Vagina (tissue), 2 donors: Measurements from ENCODE around the gene MTHFSD. TPM values are rescaled to one million over a fixed set of nuclear protein-coding genes. Genes with fewer than 3 reads are reported as not detected.

Experiments used
- DNase-seq, 2 donors: peaks; one replicate each; pipeline ENCODE4 v3.0.0-alpha.2; 2017; ENCODE audit errors: extremely low spot score in 2 of 2
- H3K27ac ChIP-seq: fragments of 200-600 bp; sonication (generic); one replicate; pipeline ENCODE4 v1.5.1; 2019
- H3K27me3 ChIP-seq: fragments of 200-600 bp; sonication (generic); one replicate; pipeline ENCODE4 v1.5.1; 2019
- H3K36me3 ChIP-seq, 2 donors: fragments of 200-600 bp; sonication (generic); one replicate each; pipeline ENCODE4 v1.5.1; 2017 to 2019
- H3K4me1 ChIP-seq: fragments of 200-600 bp; sonication (generic); one replicate; pipeline ENCODE4 v1.5.1; 2019
- H3K4me3 ChIP-seq, 2 donors: fragments of 200-600 bp; sonication (generic); 1 replicate in 1 of 2; 2 replicates in 1 of 2; pipeline ENCODE4 v1.5.1; 2016 to 2019
- H3K9me3 ChIP-seq: fragments of 200-600 bp; sonication (generic); one replicate; pipeline ENCODE4 v1.5.1; 2019
- POLR2A ChIP-seq, 2 donors: fragments of 450-650 bp; IDR thresholded peaks; one replicate each; pipeline ENCODE4 v1.6.1; 2017; ENCODE audit warnings: antibody characterized with exemption in 2 of 2, mild to moderate bottlenecking in 2 of 2, moderate library complexity in 2 of 2
- POLR2AphosphoS5 ChIP-seq, 2 donors: sonication (generic); formaldehyde crosslinking; IDR thresholded peaks; one replicate each; pipeline ENCODE4 v1.9.0; 2017; ENCODE audit warnings: antibody characterized with exemption in 2 of 2, mild to moderate bottlenecking in 2 of 2, low read depth in 1 of 2; ENCODE audit not compliant: insufficient read depth in 1 of 2
- intact Hi-C: fragments of 100-400 bp; cut with DNase I; formaldehyde crosslinking; loops from one replicate; pipeline ENCODE4 v1.15.1; 2023
- total RNA-seq: library from RNA; depleted of rRNA; stranded (reverse); fragments of >200 nt; gene quantifications from one replicate; pipeline ENCODE4 v1.2.3, GENCODE V29; 2016
- TF ChIP-seq, protein P1 (sequence below), 3 experiments: fragments of 450-650 bp in 2 of 3; fragments of 200-600 bp in 1 of 3; sonication (generic) in 1 of 3; IDR thresholded peaks; one replicate each; pipeline ENCODE4 v1.5.1; 2017 to 2019; ENCODE audit warnings: antibody characterized with exemption in 3 of 3, mild to moderate bottlenecking in 2 of 3, moderate library complexity in 2 of 3

The MTHFSD gene
- total RNA-seq, 1 donor from 2014 or later, result 20.4 TPM

DNA sequence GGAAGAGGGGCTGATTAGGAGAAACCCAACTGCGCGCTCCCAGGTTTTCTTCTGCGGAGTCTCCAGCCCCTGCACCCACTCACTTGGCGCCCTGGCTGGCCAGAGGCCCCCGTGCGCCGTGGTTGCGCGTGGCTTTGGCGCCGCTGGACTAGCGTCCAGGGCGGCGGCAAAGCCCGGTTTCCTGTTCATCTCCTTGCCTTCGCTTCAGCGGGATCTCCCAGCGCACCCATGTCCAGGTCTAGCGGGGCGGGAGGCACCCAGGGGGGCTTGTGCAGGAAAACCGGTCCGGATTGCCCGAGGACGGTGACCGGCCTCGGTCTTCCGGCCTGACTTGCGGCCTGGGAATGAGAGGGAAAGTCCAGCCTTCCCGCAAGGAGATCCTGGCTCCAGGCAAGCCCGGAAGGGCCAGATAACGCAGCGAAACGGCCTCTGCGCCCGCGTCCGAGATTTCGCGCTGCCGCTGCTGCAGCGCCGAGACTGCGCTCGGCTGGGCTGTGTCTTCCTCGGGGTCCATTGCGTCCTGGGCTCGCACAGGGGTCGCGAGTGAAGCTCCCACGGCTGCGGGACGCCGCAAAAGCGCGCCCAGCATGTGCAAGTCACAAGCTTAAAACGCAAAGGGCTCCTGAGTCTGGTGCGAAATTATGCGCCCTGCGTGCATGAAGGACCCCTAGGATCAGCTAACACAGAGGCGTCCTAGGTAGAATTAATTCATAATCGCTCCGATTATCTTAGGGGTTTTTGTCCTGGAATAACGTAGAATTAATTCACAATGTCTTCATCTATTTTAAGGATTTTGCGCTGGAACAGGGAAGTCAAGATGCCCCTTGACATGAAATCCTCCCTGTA is 39.0 kb downstream of the MTHFSD start:
- Histone ChIP-seq H3K4me1 (peaks cover 44% of the 10 kb centered on the region), H3K36me3 (peaks cover 0 to 7% of the 10 kb centered on the region in 2 donors), H3K4me3 (no peak overlapping the region), H3K9me3 (no peaks in the 10 kb centered on the region), H3K27ac (peak overlapping the region; percentile 22), H3K27me3 (no peaks in the 10 kb centered on the region)
- TF ChIP-seq POLR2AphosphoS5 (IDR thresholded peaks at IDR 0.05; ENCODE audit: insufficient read depth in 1 of 2, low read depth in 1 of 2) (peak in 1 of 2 donors; percentile 39), POLR2A (IDR thresholded peaks at IDR 0.05) (no peak)
- TF ChIP-seq, protein P1, sequence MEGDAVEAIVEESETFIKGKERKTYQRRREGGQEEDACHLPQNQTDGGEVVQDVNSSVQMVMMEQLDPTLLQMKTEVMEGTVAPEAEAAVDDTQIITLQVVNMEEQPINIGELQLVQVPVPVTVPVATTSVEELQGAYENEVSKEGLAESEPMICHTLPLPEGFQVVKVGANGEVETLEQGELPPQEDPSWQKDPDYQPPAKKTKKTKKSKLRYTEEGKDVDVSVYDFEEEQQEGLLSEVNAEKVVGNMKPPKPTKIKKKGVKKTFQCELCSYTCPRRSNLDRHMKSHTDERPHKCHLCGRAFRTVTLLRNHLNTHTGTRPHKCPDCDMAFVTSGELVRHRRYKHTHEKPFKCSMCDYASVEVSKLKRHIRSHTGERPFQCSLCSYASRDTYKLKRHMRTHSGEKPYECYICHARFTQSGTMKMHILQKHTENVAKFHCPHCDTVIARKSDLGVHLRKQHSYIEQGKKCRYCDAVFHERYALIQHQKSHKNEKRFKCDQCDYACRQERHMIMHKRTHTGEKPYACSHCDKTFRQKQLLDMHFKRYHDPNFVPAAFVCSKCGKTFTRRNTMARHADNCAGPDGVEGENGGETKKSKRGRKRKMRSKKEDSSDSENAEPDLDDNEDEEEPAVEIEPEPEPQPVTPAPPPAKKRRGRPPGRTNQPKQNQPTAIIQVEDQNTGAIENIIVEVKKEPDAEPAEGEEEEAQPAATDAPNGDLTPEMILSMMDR (IDR thresholded peaks at IDR 0.05), result no peak
- no peak for DNase-seq
- intact Hi-C loops, result no loop called here

DNA sequence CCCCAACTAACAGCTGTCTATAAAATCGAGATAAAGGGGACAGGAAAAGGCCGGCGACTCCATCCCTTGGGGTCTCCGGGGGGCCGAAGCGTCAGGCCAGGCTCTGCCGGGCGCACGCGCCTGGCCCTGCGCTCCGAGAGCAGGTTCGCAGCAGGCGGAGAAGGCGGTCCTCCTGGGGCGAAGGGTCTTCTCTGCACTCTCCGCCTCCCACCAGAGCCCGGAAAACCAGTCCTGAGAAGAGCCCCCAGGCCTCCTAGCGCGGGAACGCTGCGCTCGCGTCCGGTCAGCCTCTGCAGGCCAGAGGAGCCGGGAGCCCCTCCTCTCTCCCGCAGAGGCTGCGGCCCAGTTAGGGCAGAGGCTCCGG is 39.6 kb downstream of the MTHFSD start:
- H3K36me3 ChIP-seq, result peaks cover 0 to 7% of the 10 kb centered on the region in 2 donors
- H3K9me3 ChIP-seq, result no peaks in the 10 kb centered on the region
- TF ChIP-seq, protein P1 (IDR thresholded peaks at IDR 0.05), result no peak
- TF ChIP-seq POLR2AphosphoS5 (IDR thresholded peaks at IDR 0.05; ENCODE audit: insufficient read depth in 1 of 2, low read depth in 1 of 2) (no peak), POLR2A (IDR thresholded peaks at IDR 0.05) (no peak)
- H3K4me3 ChIP-seq, result no peak overlapping the region
- peak overlapping the region; percentile 22 for H3K27ac ChIP-seq
- peaks cover 38% of the 10 kb centered on the region for H3K4me1 ChIP-seq
- no peak for DNase-seq
- no peaks in the 10 kb centered on the region for H3K27me3 ChIP-seq
- intact Hi-C loops, result no loop called here

DNA sequence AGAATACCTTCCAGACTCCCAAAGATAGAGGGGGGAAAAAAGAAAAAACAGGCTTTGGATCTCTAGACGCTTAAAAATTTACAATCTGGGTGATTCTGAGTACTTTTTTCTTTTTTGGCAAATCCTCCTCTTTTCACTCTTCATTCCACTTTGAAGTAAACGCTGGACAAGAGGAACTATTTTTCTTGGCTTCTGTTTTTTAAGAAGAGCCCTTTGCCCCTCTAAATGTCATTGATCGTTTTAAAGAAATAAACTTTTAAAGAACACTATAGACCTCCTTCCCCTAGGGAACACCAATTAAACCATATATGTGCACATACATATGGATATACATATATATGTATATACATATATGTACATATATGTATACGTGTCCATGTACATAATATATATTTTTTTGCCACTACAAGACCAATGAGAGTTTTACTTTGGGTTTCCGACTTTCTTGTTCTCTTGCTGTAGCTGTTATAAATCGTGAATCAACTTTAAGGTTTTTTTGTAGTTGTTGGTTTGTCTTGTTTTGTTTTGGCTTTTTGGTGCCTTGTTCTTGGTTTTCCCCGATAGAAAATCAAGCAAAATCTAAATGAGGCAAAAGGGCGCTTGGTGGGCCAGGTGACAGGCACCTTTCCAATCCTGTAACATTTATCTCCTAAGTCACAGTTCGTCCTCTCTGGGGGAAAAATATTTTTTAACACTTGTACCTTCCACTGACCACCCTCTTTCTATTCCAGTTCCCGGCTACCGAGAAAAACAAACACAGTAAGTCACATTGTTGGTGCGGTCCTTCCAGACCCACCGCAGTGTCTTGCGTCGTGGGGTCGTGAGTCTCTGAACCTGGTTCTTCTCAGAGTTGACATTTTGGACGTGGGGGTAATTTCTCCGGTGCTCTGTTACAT is 40.3 kb downstream of the MTHFSD start:
- no peaks in the 10 kb centered on the region for H3K9me3 ChIP-seq
- no peak overlapping the region for H3K27ac ChIP-seq
- no peak for DNase-seq
- no peaks in the 10 kb centered on the region for H3K27me3 ChIP-seq
- peaks cover 0 to 7% of the 10 kb centered on the region in 2 donors for H3K36me3 ChIP-seq
- intact Hi-C loops, result loop anchor here (5.0 kb wide), 1 partner anchor 172 kb away; no protein-coding TSS in a partner anchor
- H3K4me1 ChIP-seq, result peaks cover 37% of the 10 kb centered on the region
- TF ChIP-seq POLR2A (IDR thresholded peaks at IDR 0.05) (no peak), POLR2AphosphoS5 (IDR thresholded peaks at IDR 0.05; ENCODE audit: insufficient read depth in 1 of 2, low read depth in 1 of 2) (no peak)
- TF ChIP-seq, protein P1 (IDR thresholded peaks at IDR 0.05), result no peak
- H3K4me3 ChIP-seq, result no peak overlapping the region

DNA sequence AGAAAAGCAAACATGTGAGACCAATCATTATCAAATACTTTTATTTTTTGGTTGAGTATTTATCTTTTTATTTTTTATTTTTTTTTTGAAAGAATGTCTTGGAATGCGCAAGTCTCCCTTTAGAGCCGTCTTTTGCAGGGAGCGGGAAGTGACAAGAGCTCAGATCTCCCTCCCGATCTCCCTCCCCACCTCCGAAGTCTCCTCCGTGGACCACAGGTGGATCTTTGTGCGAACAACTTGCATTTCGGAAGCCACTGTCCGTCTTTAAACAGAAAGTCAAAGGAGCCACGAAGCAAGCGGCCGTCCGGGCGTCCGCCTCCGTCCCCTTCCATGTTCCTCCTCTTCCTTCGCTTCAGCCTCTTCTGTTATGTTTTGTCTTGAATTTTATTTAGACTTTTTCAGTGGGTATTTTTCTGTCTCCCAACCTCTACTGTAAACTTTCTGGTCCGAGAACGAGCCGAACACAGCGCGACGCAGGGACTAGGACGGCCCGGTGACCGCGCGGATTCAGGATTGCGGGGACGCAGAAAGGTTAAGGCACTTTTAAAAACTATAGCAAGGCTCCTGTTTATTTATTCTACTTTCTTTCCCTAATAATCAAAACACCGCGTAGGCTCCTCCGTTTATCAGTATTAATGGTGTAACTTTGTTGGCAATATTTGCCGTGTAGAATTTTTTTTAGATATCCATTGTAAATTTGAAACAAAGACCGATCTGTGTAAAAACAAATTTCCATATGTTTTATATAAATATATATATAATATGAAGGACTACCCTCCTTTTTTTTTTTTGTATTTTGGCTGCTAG is 41.4 kb downstream of the MTHFSD start:
- no peak for DNase-seq
- H3K36me3 ChIP-seq, result peaks cover 0 to 7% of the 10 kb centered on the region in 2 donors
- peaks cover 38% of the 10 kb centered on the region for H3K4me1 ChIP-seq
- no peak for TF ChIP-seq POLR2A (IDR thresholded peaks at IDR 0.05)
- TF ChIP-seq POLR2AphosphoS5 (IDR thresholded peaks at IDR 0.05; ENCODE audit: insufficient read depth in 1 of 2, low read depth in 1 of 2), result peak in 1 of 2 donors; percentile 10
- no peaks in the 10 kb centered on the region for H3K9me3 ChIP-seq
- H3K27ac ChIP-seq, result no peak overlapping the region
- H3K4me3 ChIP-seq, result peak overlapping the region in 1 of 2 donors; percentile 66
- H3K27me3 ChIP-seq, result no peaks in the 10 kb centered on the region
- intact Hi-C loops, result loop anchor here (5.0 kb wide), 1 partner anchor 171 kb away; no protein-coding TSS in a partner anchor
